HCT116 (cell line): ENCODE measurements around the gene RFESD. TPM values are rescaled to one million over a fixed set of nuclear protein-coding genes. Genes with fewer than 3 reads are reported as not detected.

Experiments
- ATAC-seq: fragments of 200-7000 bp; cut with Tn5 transposase; 2 replicates; pipeline ENCODE4 v1.9.1; 2020; ENCODE audit warnings: mild to moderate bottlenecking, moderate library complexity
- BruUV-seq: library from RNA; stranded (reverse); fragments of 400-500 nt; replicated peaks from 2 replicates; lab custom pipeline; 2021; lab: Mats Ljungman, UMichigan
- CTCF ChIA-PET: fragments of 300-600 bp; sonication (Branson Sonifier 250); formaldehyde crosslinking; loops from one replicate; lab custom pipeline; 2021; ENCODE audit warnings: antibody characterized with exemption; lab: Charles Lee
- POLR2A ChIA-PET: fragments of 300-600, 350-600 bp; sonication (Branson Sonifier 250); formaldehyde crosslinking; loops from one replicate; lab custom pipeline; 2021; ENCODE audit warnings: antibody characterized with exemption; lab: Charles Lee
- RAD21 ChIA-PET, 2 experiments: fragments of 300-600 bp; sonication (Branson Sonifier 250); formaldehyde crosslinking; loops; one replicate each; lab custom pipeline; 2023; ENCODE audit warnings: low total read pairs in 2 of 2; ENCODE audit not compliant: uncharacterized antibody in 2 of 2, unreplicated experiment in 2 of 2, low non-redundant PET in 1 of 2; lab: Charles Lee
- DNase-seq: peaks from one replicate; pipeline ENCODE4 v3.0.0-alpha.2; 2010; ENCODE audit warnings: low read depth, low spot score
- H2AFZ ChIP-seq: fragments of 200-600 bp; shearing (Covaris generic), sonication (generic); 2 replicates; pipeline ENCODE4 v1.6.1; 2017; ENCODE audit warnings: low read depth, mixed run types, mixed read lengths, antibody characterized with exemption, low read length; ENCODE audit not compliant: poor library complexity, severe bottlenecking
- H3K27ac ChIP-seq: 2 replicates; pipeline ENCODE4 v1.5.1; 2012; ENCODE audit warnings: low read depth, low read length
- H3K27me3 ChIP-seq: fragments of 200-600 bp; sonication (generic); 2 replicates; pipeline ENCODE4 v1.6.1; 2016; ENCODE audit warnings: mixed run types, low read length, mixed read lengths; ENCODE audit not compliant: insufficient read depth
- H3K36me3 ChIP-seq, 2 experiments: fragments of 200-500 bp in 1 of 2; fragments of 200-600 bp in 1 of 2; sonication (Bioruptor generic) in 1 of 2; sonication (generic) in 1 of 2; 2 replicates each; pipeline versions ENCODE4 v1.5.1 to v1.6.1; 2014 to 2016; ENCODE audit warnings: low read length in 2 of 2, inconsistent platforms in 1 of 2, mixed read lengths in 1 of 2, mixed run types in 1 of 2; ENCODE audit not compliant: insufficient read depth in 2 of 2, control insufficient read depth in 1 of 2
- H3K4me1 ChIP-seq, 2 experiments: fragments of 200-600 bp in 1 of 2; sonication (generic) in 1 of 2; 2 replicates each; pipeline versions ENCODE4 v1.5.1 to v1.6.1; 2012 to 2017; ENCODE audit warnings: low read length in 2 of 2, inconsistent platforms in 1 of 2, mild to moderate bottlenecking in 1 of 2, mixed read lengths in 1 of 2, mixed run types in 1 of 2, moderate library complexity in 1 of 2; ENCODE audit not compliant: insufficient read depth in 2 of 2, control insufficient read depth in 1 of 2
- H3K4me2 ChIP-seq: fragments of 200-600 bp; sonication (generic); 2 replicates; pipeline ENCODE4 v1.6.1; 2017; ENCODE audit warnings: mixed run types, low read length, mixed read lengths
- H3K4me3 ChIP-seq, 2 experiments: fragments of 200-600 bp in 1 of 2; sonication (generic) in 1 of 2; replicated peaks in 1 of 2; 2 replicates each; pipeline ENCODE4 v1.5.1; 2011 to 2016; ENCODE audit warnings: low read length in 2 of 2, control low read depth in 1 of 2, low read depth in 1 of 2, mild to moderate bottlenecking in 1 of 2, mixed read lengths in 1 of 2, mixed run types in 1 of 2
- H3K79me2 ChIP-seq: fragments of 200-600 bp; sonication (generic); 2 replicates; pipeline ENCODE4 v1.6.1; 2017; ENCODE audit warnings: mild to moderate bottlenecking, mixed run types, low read length, moderate library complexity, mixed read lengths; ENCODE audit not compliant: insufficient read depth
- H3K9ac ChIP-seq: fragments of 200-600 bp; sonication (generic); 2 replicates; pipeline ENCODE4 v1.6.1; 2016; ENCODE audit warnings: low read length, mixed read lengths
- H3K9me2 ChIP-seq: fragments of 200-600 bp; sonication (generic), shearing (Covaris generic); 2 replicates; pipeline ENCODE4 v1.6.1; 2017; ENCODE audit warnings: mixed run types, mild to moderate bottlenecking, moderate library complexity; ENCODE audit not compliant: insufficient read depth
- H3K9me3 ChIP-seq, 2 experiments: fragments of 200-500 bp in 1 of 2; fragments of 200-600 bp in 1 of 2; sonication (Bioruptor generic) in 1 of 2; sonication (generic) in 1 of 2; 2 replicates each; pipeline ENCODE4 v1.6.1; 2014 to 2017; ENCODE audit warnings: low read length in 2 of 2, mixed read lengths in 2 of 2, inconsistent platforms in 1 of 2, low read depth in 1 of 2, mild to moderate bottlenecking in 1 of 2, mixed run types in 1 of 2, moderate library complexity in 1 of 2; ENCODE audit not compliant: control insufficient read depth in 1 of 2, insufficient read depth in 1 of 2
- H4K20me1 ChIP-seq: fragments of 200-600 bp; sonication (generic), shearing (Covaris generic); 2 replicates; pipeline ENCODE4 v1.6.1; 2017; ENCODE audit warnings: mixed run types, mild to moderate bottlenecking, moderate library complexity; ENCODE audit not compliant: insufficient read depth
- ATF3 ChIP-seq: IDR thresholded peaks from 2 replicates; pipeline ENCODE4 v1.6.1; 2012
- CBX3 ChIP-seq: IDR thresholded peaks from 2 replicates; pipeline ENCODE4 v1.6.1; 2012; ENCODE audit warnings: low read depth
- CTCF ChIP-seq, 3 experiments: fragments of 200-600 bp in 1 of 3; sonication (generic) in 1 of 3; IDR thresholded peaks in 2 of 3; conservative IDR thresholded peaks in 1 of 3; 2 replicates each; pipeline ENCODE4 v1.5.1; 2012 to 2017; ENCODE audit warnings: low read depth in 2 of 3, low read length in 2 of 3, antibody characterized with exemption in 1 of 3, borderline replicate concordance in 1 of 3, control low read depth in 1 of 3, mild to moderate bottlenecking in 1 of 3, mixed read lengths in 1 of 3, mixed run types in 1 of 3, moderate library complexity in 1 of 3; ENCODE audit not compliant: insufficient read depth in 1 of 3
- ELF1 ChIP-seq: IDR thresholded peaks from 2 replicates; pipeline ENCODE4 v1.6.1; 2012; ENCODE audit warnings: low read depth, borderline replicate concordance
- EZH2 ChIP-seq: fragments of 200-600 bp; sonication (generic); IDR thresholded peaks from 2 replicates; pipeline ENCODE4 v1.6.1; 2017; ENCODE audit warnings: antibody characterized with exemption, mixed run types
- EZH2phosphoT487 ChIP-seq: fragments of 200-600 bp; IDR thresholded peaks from 2 replicates; pipeline ENCODE4 v1.6.1; 2018; ENCODE audit warnings: antibody characterized with exemption, borderline replicate concordance
- JUND ChIP-seq: IDR thresholded peaks from 2 replicates; pipeline ENCODE4 v1.6.1; 2012
- MAX ChIP-seq: IDR thresholded peaks from 2 replicates; pipeline ENCODE4 v1.6.1; 2012
- REST ChIP-seq: IDR thresholded peaks from 2 replicates; pipeline ENCODE4 v1.6.1; 2012; ENCODE audit warnings: low read depth
- SP1 ChIP-seq: IDR thresholded peaks from 2 replicates; pipeline ENCODE4 v1.6.1; 2012; ENCODE audit warnings: low read depth
- SRF ChIP-seq: IDR thresholded peaks from 2 replicates; pipeline ENCODE4 v1.6.1; 2012; ENCODE audit warnings: low read depth
- TCF7L2 ChIP-seq: IDR thresholded peaks from 2 replicates; pipeline ENCODE4 v1.7.0; 2011; ENCODE audit warnings: borderline replicate concordance, inconsistent platforms; ENCODE audit not compliant: insufficient read depth, insufficient read length; ENCODE audit errors: extremely low read depth
- YY1 ChIP-seq: IDR thresholded peaks from 2 replicates; pipeline ENCODE4 v1.6.1; 2011; ENCODE audit warnings: low read length, low read depth, moderate library complexity, mild to moderate bottlenecking; ENCODE audit not compliant: insufficient replicate concordance; ENCODE audit errors: extremely low read depth
- ZFX ChIP-seq: fragments of 450-650 bp; IDR thresholded peaks from 2 replicates; pipeline ENCODE4 v1.6.1; 2017
- ZNF274 ChIP-seq: fragments of 200-500 bp; sonication (Bioruptor generic); IDR thresholded peaks from 2 replicates; pipeline ENCODE4 v1.6.1; 2014; ENCODE audit warnings: mild to moderate bottlenecking, low read depth, low read length, inconsistent platforms
- intact Hi-C: fragments of 100-400 bp; cut with micrococcal nuclease; formaldehyde crosslinking; loops from 2 replicates; pipeline ENCODE4 v1.10.0; 2022
- total RNA-seq: library from RNA; stranded (reverse); gene quantifications from one replicate; pipeline ENCODE4 v1.2.1, GENCODE V29; 2021; ENCODE audit not compliant: unreplicated experiment

The RFESD gene
- total RNA-seq, 1 experiment from 2014 or later = 4.1 TPM

- no peaks in the 10 kb centered on the region for H3K27me3 ChIP-seq
- no peak overlapping the region for H3K9ac ChIP-seq
- TF ChIP-seq MAX (no peak), SP1 (no peak), EZH2phosphoT487 (no peak)
- TF ChIP-seq, all 23 proteins: peak for 0
- Histone ChIP-seq H4K20me1 (no peaks in the 10 kb centered on the region), H3K4me3 (no peak overlapping the region), H3K36me3 (no peaks in the 10 kb centered on the region), H3K9me3 (no peaks in the 10 kb centered on the region), H3K4me1 (no peaks in the 10 kb centered on the region), H3K79me2 (no peaks in the 10 kb centered on the region), H3K4me2 (no peak overlapping the region), H2AFZ (no peak overlapping the region), H3K27ac (no peak overlapping the region), H3K9me2 (no peaks in the 10 kb centered on the region)
- DNase-seq (no peak), ATAC-seq (peak; percentile 40; the same call in 1 of the 2 replicates)
- intact Hi-C loops = no loop called here
- no TSS peak for BruUV-seq
- ChIA-PET POLR2A (no interaction called here), CTCF (no interaction called here), RAD21 (no interaction called here)
Observed at GRCh38 chr5:95669985-95670384, 23.4 kb downstream of the RFESD start.

GRCh38 chr5:95670568-95670967 is 24.0 kb downstream of the RFESD start:
- Histone ChIP-seq H4K20me1 (no peaks in the 10 kb centered on the region), H3K79me2 (no peaks in the 10 kb centered on the region), H3K9me2 (no peaks in the 10 kb centered on the region), H3K9me3 (no peaks in the 10 kb centered on the region), H3K4me2 (no peak overlapping the region), H3K36me3 (no peaks in the 10 kb centered on the region), H3K27me3 (no peaks in the 10 kb centered on the region), H2AFZ (no peak overlapping the region), H3K4me1 (no peaks in the 10 kb centered on the region), H3K9ac (no peak overlapping the region), H3K27ac (no peak overlapping the region), H3K4me3 (no peak overlapping the region)
- ATAC-seq = no peak
- RAD21 ChIA-PET = no interaction called here
- CTCF ChIA-PET = no interaction called here
- POLR2A ChIA-PET = no interaction called here
- DNase-seq = no peak
- no TSS peak for BruUV-seq
- intact Hi-C loops = no loop called here
- TF ChIP-seq EZH2 (no peak), CTCF (IDR thresholded peaks at IDR 0.05 in 2 of 3, conservative IDR thresholded peaks at IDR 0.05 in 1 of 3; ENCODE audit: borderline replicate concordance in 1 of 3, insufficient read depth in 1 of 3, low read depth in 2 of 3, low read length in 2 of 3) (no peak), JUND (no peak), CBX3 (no peak), TCF7L2 (no peak), ELF1 (no peak), SRF (no peak), ZFX (no peak), REST (no peak), ATF3 (no peak), MAX (no peak), YY1 (no peak), ZNF274 (no peak)
